HEK293 (cell line): ENCODE measurements around the gene XAF1.
A peak's percentile ranks its signal among the peaks of the same experiment; 100 is the strongest.

ENCODE experiments used
- CTCF ChIA-PET: fragments of 350-600 bp; formaldehyde crosslinking; extraction: SDS; loops from one replicate; lab custom pipeline; 2021; ENCODE audit warnings: antibody characterized with exemption; lab: Yijun Ruan, JAX
- POLR2A ChIA-PET: fragments of 300-600 bp; formaldehyde crosslinking; extraction: SDS; loops from one replicate; lab custom pipeline; 2020; ENCODE audit warnings: antibody characterized with exemption, inconsistent platforms; lab: Yijun Ruan, JAX
- H3K27ac ChIP-seq: fragments of 200-500 bp; sonication (Bioruptor generic); 2 replicates; pipeline ENCODE4 v1.5.1; 2014; ENCODE audit warnings: low read depth, low read length, control low read depth, inconsistent platforms; ENCODE audit errors: extremely low read depth
- H3K36me3 ChIP-seq, 2 experiments: fragments of 200-500 bp in 1 of 2; sonication (Bioruptor generic) in 1 of 2; 1 replicate in 1 of 2; 2 replicates in 1 of 2; pipeline ENCODE4 v1.5.1; 2014 to 2017; ENCODE audit warnings: inconsistent platforms in 2 of 2, low read length in 2 of 2; ENCODE audit not compliant: control insufficient read depth in 2 of 2, insufficient read depth in 1 of 2
- H3K4me1 ChIP-seq: fragments of 200-500 bp; sonication (Bioruptor generic); 2 replicates; pipeline ENCODE4 v1.5.1; 2014; ENCODE audit warnings: mild to moderate bottlenecking, low read length, inconsistent platforms; ENCODE audit not compliant: control insufficient read depth, insufficient read depth
- H3K4me3 ChIP-seq: 2 replicates; pipeline ENCODE4 v1.5.1; 2011; ENCODE audit warnings: low read depth, mild to moderate bottlenecking, control low read depth, low read length, moderate library complexity
- H3K9me3 ChIP-seq: fragments of 200-500 bp; sonication (Bioruptor generic); 2 replicates; pipeline ENCODE4 v1.5.1; 2014; ENCODE audit warnings: low read depth, low read length, inconsistent platforms; ENCODE audit not compliant: control insufficient read depth, insufficient read depth
- CTCF ChIP-seq: fragments of 450-650 bp; formaldehyde crosslinking; IDR thresholded peaks from 2 replicates; pipeline ENCODE4 v1.5.1; 2016; ENCODE audit warnings: missing biosample characterization, missing genetic modification characterization
- EGR2 ChIP-seq: fragments of 450-650 bp; formaldehyde crosslinking; IDR thresholded peaks from 2 replicates; pipeline ENCODE4 v1.5.1; 2016; ENCODE audit warnings: low read depth, missing biosample characterization, missing genetic modification characterization
- GLIS2 ChIP-seq: fragments of 450-650 bp; formaldehyde crosslinking; IDR thresholded peaks from 2 replicates; pipeline ENCODE4 v1.5.1; 2016; ENCODE audit warnings: missing biosample characterization, missing genetic modification characterization
- MYNN ChIP-seq: fragments of 450-650 bp; formaldehyde crosslinking; IDR thresholded peaks from 2 replicates; pipeline ENCODE4 v1.5.1; 2016; ENCODE audit warnings: missing biosample characterization, missing genetic modification characterization, borderline replicate concordance
- RBAK ChIP-seq: fragments of 450-650 bp; formaldehyde crosslinking; IDR thresholded peaks from 2 replicates; pipeline ENCODE4 v1.5.1; 2016; ENCODE audit warnings: missing biosample characterization, missing genetic modification characterization
- SALL2 ChIP-seq: fragments of 450-650 bp; formaldehyde crosslinking; IDR thresholded peaks from 2 replicates; pipeline ENCODE4 v1.5.0; 2017; ENCODE audit warnings: missing biosample characterization, mild to moderate bottlenecking, missing genetic modification characterization, borderline replicate concordance
- ZBTB8A ChIP-seq: fragments of 450-650 bp; formaldehyde crosslinking; IDR thresholded peaks from 2 replicates; pipeline ENCODE4 v1.5.1; 2016; ENCODE audit warnings: missing biosample characterization, missing genetic modification characterization
- ZFHX2 ChIP-seq: fragments of 450-650 bp; formaldehyde crosslinking; conservative IDR thresholded peaks from 2 replicates; pipeline ENCODE4 v1.5.1; 2016; ENCODE audit warnings: missing biosample characterization, missing genetic modification characterization
- ZNF155 ChIP-seq: fragments of 450-650 bp; formaldehyde crosslinking; IDR thresholded peaks from 2 replicates; pipeline ENCODE4 v1.5.1; 2016; ENCODE audit warnings: missing biosample characterization, missing genetic modification characterization
- ZNF18 ChIP-seq: fragments of 450-650 bp; formaldehyde crosslinking; IDR thresholded peaks from 2 replicates; pipeline ENCODE4 v1.5.1; 2016; ENCODE audit warnings: missing biosample characterization, missing genetic modification characterization
- ZNF211 ChIP-seq: fragments of 450-650 bp; formaldehyde crosslinking; IDR thresholded peaks from 2 replicates; pipeline ENCODE4 v1.5.1; 2016; ENCODE audit warnings: low read depth, missing biosample characterization, missing genetic modification characterization
- ZNF335 ChIP-seq: fragments of 450-650 bp; formaldehyde crosslinking; conservative IDR thresholded peaks from 2 replicates; pipeline ENCODE4 v1.5.1; 2016; ENCODE audit warnings: missing biosample characterization, missing genetic modification characterization
- ZNF354C ChIP-seq: fragments of 450-650 bp; formaldehyde crosslinking; IDR thresholded peaks from 2 replicates; pipeline ENCODE4 v1.5.1; 2016; ENCODE audit warnings: missing biosample characterization, missing genetic modification characterization, low read depth, borderline replicate concordance
- ZNF433 ChIP-seq: fragments of 450-650 bp; formaldehyde crosslinking; IDR thresholded peaks from 2 replicates; pipeline ENCODE4 v1.5.1; 2016; ENCODE audit warnings: missing biosample characterization, missing genetic modification characterization, low read depth
- ZNF561 ChIP-seq: fragments of 450-650 bp; IDR thresholded peaks from 2 replicates; pipeline ENCODE4 v1.5.1; 2018; ENCODE audit warnings: missing biosample characterization, missing genetic modification characterization, borderline replicate concordance
- ZNF645 ChIP-seq: fragments of 450-650 bp; formaldehyde crosslinking; IDR thresholded peaks from 2 replicates; pipeline ENCODE4; 2016; ENCODE audit warnings: missing biosample characterization, missing genetic modification characterization
- ZNF664 ChIP-seq: fragments of 450-650 bp; formaldehyde crosslinking; IDR thresholded peaks from 2 replicates; pipeline ENCODE4 v1.5.1; 2016; ENCODE audit warnings: missing biosample characterization, missing genetic modification characterization
- ZNF76 ChIP-seq: fragments of 450-650 bp; formaldehyde crosslinking; IDR thresholded peaks from 2 replicates; pipeline ENCODE4; 2016; ENCODE audit warnings: low read depth, missing biosample characterization, missing genetic modification characterization, borderline replicate concordance
- TF ChIP-seq, protein P1 (sequence below): fragments of 450-650 bp; formaldehyde crosslinking; IDR thresholded peaks from 2 replicates; pipeline ENCODE4 v1.5.1; 2017; ENCODE audit warnings: missing biosample characterization, missing genetic modification characterization
- TF ChIP-seq, protein P2 (sequence below): fragments of 450-650 bp; formaldehyde crosslinking; IDR thresholded peaks from 2 replicates; pipeline ENCODE4 v1.5.1; 2016; ENCODE audit warnings: missing biosample characterization, missing genetic modification characterization

XAF1 gene

GRCh38 chr17:6712854-6713129 lies 43.1 kb upstream of the XAF1 start:
- Histone ChIP-seq H3K4me1 (no peaks in the 10 kb centered on the region), H3K27ac (no peak overlapping the region), H3K36me3 (no peaks in the 10 kb centered on the region), H3K9me3 (no peaks in the 10 kb centered on the region), H3K4me3 (no peak overlapping the region)
- ChIA-PET POLR2A (no interaction called here), CTCF (interaction anchor here (0.6 to 2.8 kb wide), 10 partner anchors 11 to 300 kb away, joined by 3 to 13 read pairs (median 4); partner anchors contain the start of gene RNASEK)
- TF ChIP-seq, protein P1, sequence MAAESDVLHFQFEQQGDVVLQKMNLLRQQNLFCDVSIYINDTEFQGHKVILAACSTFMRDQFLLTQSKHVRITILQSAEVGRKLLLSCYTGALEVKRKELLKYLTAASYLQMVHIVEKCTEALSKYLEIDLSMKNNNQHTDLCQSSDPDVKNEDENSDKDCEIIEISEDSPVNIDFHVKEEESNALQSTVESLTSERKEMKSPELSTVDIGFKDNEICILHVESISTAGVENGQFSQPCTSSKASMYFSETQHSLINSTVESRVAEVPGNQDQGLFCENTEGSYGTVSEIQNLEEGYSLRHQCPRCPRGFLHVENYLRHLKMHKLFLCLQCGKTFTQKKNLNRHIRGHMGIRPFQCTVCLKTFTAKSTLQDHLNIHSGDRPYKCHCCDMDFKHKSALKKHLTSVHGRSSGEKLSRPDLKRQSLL = no peak
- TF ChIP-seq ZNF18 (tag by site-specific recombination) = no peak

DNA sequence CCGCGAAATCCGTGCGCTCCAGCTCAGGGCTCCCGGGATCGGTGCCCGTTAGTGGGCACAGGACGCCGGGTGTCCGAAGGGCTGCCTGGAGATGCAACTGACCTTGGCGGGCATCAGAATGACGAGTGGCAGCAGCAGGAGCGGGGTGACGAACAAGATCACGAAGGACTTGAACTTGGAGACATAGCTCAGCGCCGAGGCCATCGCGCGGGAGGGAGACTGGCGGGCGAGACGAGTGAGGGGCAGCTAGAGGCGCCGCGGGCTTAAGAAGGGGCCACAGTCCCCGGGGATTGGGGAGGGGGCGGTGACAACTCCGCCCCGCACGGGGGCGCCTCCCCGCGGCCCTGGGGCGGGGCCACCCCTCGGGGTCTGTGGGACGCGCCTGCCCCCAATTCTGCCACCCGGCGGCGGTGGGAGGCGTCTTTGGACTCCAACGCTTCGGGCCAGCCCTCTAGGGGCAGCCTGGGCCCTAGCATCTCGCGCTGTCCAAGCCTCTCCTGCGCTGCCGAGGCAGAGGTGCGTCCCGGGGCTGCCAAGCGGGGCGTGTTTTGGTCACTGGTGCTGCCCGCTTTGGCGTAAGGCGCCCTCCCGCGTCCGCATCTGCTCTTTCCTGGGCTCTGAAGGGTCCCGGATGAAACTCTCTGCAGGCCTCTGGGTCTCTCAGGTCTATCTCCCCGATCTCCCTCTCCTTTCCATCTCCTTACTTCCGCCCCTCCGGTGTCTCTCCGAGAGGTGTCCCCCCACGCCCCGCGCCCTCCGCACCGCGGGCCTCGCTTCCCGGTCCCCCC lies 42.5 kb upstream of the XAF1 start, which contains the start of gene SLC13A5:
Gene SLC13A5, minus strand, starts transcription at position 240 of the 788 bp plus-strand sequence. Its CDS starts 36 bp downstream, at position 204.
- TF ChIP-seq CTCF (0 out of 2 replicates have a peak, but pooled peaks have one; percentile 15), ZBTB8A (tag by site-specific recombination) (peak; percentile 44; the same call in 1 of the 2 replicates), EGR2 (0 out of 2 replicates have a peak, but pooled peaks have one; percentile 23), ZNF335 (tag by site-specific recombination) (peak; percentile 84), ZNF433 (tag by site-specific recombination) (no peak), ZFHX2 (0 out of 2 replicates have a peak, but pooled peaks have one; percentile 38), GLIS2 (tag by site-specific recombination) (peak; percentile 49; the same call in 1 of the 2 replicates), ZNF155 (tag by site-specific recombination) (no peak)
- H3K4me1 ChIP-seq = no peaks in the 10 kb centered on the region
- no peaks in the 10 kb centered on the region for H3K9me3 ChIP-seq
- ChIA-PET POLR2A (no interaction called here), CTCF (interaction anchor here (0.6 to 2.8 kb wide), 10 partner anchors 11 to 289 kb away, joined by 3 to 13 read pairs (median 4); no protein-coding TSS in a partner anchor)
- H3K27ac ChIP-seq = no peak within 1 kb of the TSS
- no peaks in the 10 kb centered on the region for H3K36me3 ChIP-seq
- peak within 1 kb of the TSS; percentile 22 for H3K4me3 ChIP-seq

- TF ChIP-seq ZFHX2 = no peak
- no peak for TF ChIP-seq SALL2 (tag by site-specific recombination)
- TF ChIP-seq RBAK (tag by site-specific recombination) = no peak
- TF ChIP-seq ZNF76 (tag by site-specific recombination) = no peak
- TF ChIP-seq, protein P1 = no peak
- TF ChIP-seq, protein P2, sequence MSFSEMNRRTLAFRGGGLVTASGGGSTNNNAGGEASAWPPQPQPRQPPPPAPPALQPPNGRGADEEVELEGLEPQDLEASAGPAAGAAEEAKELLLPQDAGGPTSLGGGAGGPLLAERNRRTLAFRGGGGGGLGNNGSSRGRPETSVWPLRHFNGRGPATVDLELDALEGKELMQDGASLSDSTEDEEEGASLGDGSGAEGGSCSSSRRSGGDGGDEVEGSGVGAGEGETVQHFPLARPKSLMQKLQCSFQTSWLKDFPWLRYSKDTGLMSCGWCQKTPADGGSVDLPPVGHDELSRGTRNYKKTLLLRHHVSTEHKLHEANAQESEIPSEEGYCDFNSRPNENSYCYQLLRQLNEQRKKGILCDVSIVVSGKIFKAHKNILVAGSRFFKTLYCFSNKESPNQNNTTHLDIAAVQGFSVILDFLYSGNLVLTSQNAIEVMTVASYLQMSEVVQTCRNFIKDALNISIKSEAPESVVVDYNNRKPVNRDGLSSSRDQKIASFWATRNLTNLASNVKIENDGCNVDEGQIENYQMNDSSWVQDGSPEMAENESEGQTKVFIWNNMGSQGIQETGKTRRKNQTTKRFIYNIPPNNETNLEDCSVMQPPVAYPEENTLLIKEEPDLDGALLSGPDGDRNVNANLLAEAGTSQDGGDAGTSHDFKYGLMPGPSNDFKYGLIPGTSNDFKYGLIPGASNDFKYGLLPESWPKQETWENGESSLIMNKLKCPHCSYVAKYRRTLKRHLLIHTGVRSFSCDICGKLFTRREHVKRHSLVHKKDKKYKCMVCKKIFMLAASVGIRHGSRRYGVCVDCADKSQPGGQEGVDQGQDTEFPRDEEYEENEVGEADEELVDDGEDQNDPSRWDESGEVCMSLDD (tag by site-specific recombination) = no peak
- TF ChIP-seq ZBTB8A (tag by site-specific recombination) = no peak
- TF ChIP-seq ZNF645 (tag by site-specific recombination) = no peak
- no peak for TF ChIP-seq ZNF561 (tag by site-specific recombination)
- no peak for TF ChIP-seq MYNN (tag by site-specific recombination)
- no peak for TF ChIP-seq ZNF354C (tag by site-specific recombination)
- no peak for TF ChIP-seq ZNF664 (tag by site-specific recombination)
- TF ChIP-seq ZNF211 (tag by site-specific recombination) = no peak
- H3K4me1 ChIP-seq = no peaks in the 10 kb centered on the region
- no peak overlapping the region for H3K4me3 ChIP-seq
- H3K9me3 ChIP-seq = no peaks in the 10 kb centered on the region
- POLR2A ChIA-PET = no interaction called here
- no peaks in the 10 kb centered on the region for H3K36me3 ChIP-seq
- CTCF ChIA-PET = interaction anchor here (0.6 to 2.8 kb wide), 4 partner anchors 12 to 104 kb away, joined by 3 to 13 read pairs (median 4); no protein-coding TSS in a partner anchor
- H3K27ac ChIP-seq = no peak overlapping the region
Observed at GRCh38 chr17:6713918-6714271, 42.0 kb upstream of the XAF1 start.
